ENCODE measurements around the gene ICA1. TPM values are rescaled to one million over a fixed set of nuclear protein-coding genes. Genes with fewer than 3 reads are reported as not detected.

ICA1 gene
- total RNA-seq, 1 experiment from 2014 or later, result not detected

DNA sequence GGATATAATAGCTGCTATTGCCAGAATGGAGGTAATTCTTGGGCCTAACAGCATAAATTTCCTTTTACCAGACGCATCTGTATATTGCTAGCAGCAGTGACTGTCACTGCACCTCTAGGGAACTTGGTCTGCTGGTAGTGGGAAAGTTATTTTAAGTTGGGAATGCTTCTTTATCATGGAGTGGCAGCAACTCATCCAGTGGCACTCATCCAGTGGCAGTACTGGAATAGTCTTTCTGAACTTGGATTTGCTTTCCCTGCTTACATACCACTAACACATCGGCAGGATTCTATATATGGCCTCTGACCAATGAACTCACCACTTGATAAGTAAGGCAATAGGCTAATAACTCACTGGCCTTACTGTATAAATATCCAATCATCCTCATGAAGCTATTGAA lies 22.0 kb upstream of the ICA1 start:
- Histone ChIP-seq H3K4me3 (no peak overlapping the region), H3K27ac (no peak overlapping the region), H3K4me1 (no peaks in the 10 kb centered on the region), H3K36me3 (no peaks in the 10 kb centered on the region), H3K9me3 (replicated peaks) (no peaks in the 10 kb centered on the region), H3K27me3 (no peaks in the 10 kb centered on the region)
- DNase-seq, result no peak

GRCh38 chr7:8282871-8283270 lies 20.9 kb upstream of the ICA1 start:
- Histone ChIP-seq H3K27me3 (no peaks in the 10 kb centered on the region), H3K9me3 (replicated peaks) (no peaks in the 10 kb centered on the region), H3K4me1 (no peaks in the 10 kb centered on the region), H3K4me3 (no peak overlapping the region), H3K27ac (no peak overlapping the region), H3K36me3 (no peaks in the 10 kb centered on the region)
- DNase-seq, result no peak

- no peak for DNase-seq
- H3K4me3 ChIP-seq, result no peak overlapping the region
- no peak overlapping the region for H3K27ac ChIP-seq
- H3K4me1 ChIP-seq, result no peaks in the 10 kb centered on the region
- H3K27me3 ChIP-seq, result no peaks in the 10 kb centered on the region
- H3K36me3 ChIP-seq, result no peaks in the 10 kb centered on the region
- H3K9me3 ChIP-seq (replicated peaks), result no peaks in the 10 kb centered on the region
These were observed 20.2 kb upstream of the ICA1 start for GRCh38 chr7:8282162-8282561.

GRCh38 chr7:8278183-8278582 lies 16.2 kb upstream of the ICA1 start:
- H3K4me3 ChIP-seq, result no peak overlapping the region
- H3K27me3 ChIP-seq, result no peaks in the 10 kb centered on the region
- H3K9me3 ChIP-seq (replicated peaks), result no peaks in the 10 kb centered on the region
- H3K4me1 ChIP-seq, result no peaks in the 10 kb centered on the region
- H3K27ac ChIP-seq, result no peak overlapping the region
- H3K36me3 ChIP-seq, result no peaks in the 10 kb centered on the region
- DNase-seq, result no peak

- Histone ChIP-seq H3K4me3 (no peak overlapping the region), H3K9me3 (replicated peaks) (no peaks in the 10 kb centered on the region), H3K4me1 (no peaks in the 10 kb centered on the region), H3K27ac (no peak overlapping the region), H3K27me3 (no peaks in the 10 kb centered on the region), H3K36me3 (no peaks in the 10 kb centered on the region)
- peak in 1 of 2 experiments; percentile 39 for DNase-seq
These were observed 15.5 kb upstream of the ICA1 start for GRCh38 chr7:8277394-8277982.

DNA sequence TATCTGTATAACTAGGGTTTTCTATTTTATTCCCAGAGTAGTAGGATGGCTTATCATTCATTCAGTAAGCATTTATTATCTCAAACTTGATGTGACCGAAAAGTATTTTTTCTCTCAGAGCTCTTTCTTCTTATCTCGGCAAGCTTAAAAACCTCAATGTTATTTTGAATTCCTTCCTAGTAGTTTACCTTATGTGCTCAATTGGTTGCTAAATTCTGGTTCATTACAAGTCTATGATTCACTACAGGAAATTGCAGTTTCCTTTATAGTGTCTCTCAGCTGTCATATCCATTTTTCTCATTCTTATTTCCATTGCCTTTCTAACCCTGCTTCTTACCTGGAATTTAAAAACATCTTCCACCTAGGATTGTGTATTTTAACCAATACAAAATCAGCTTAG lies 12.6 kb upstream of the ICA1 start:
- Histone ChIP-seq H3K36me3 (no peaks in the 10 kb centered on the region), H3K27me3 (peaks cover 4% of the 10 kb centered on the region; the same call in 1 of the 2 replicates)

DNA sequence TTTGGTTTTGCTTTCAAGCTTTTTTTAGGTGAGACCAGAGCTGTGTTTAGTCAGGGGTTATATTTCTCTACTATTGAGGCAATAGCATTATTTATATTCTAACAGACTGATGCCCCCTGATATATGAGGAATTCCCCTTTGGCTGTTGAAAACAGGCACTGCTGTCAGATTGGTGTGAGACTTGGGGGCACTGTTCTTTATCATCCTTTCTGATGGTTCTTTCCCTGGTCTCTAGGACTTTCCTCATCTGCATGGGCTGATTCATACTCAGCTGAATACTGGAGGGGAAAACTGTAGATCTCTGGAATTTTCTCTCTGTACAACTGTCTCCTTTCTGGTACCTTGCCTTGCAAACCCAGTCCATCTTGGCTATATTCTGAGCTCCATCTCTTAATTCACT lies 10.0 kb upstream of the ICA1 start:
- DNase-seq, result no peak
- no peak overlapping the region for H3K4me3 ChIP-seq
- no peaks in the 10 kb centered on the region for H3K9me3 ChIP-seq (replicated peaks)
- no peaks in the 10 kb centered on the region for H3K4me1 ChIP-seq
- H3K27me3 ChIP-seq, result peaks cover 4% of the 10 kb centered on the region; the same call in 1 of the 2 replicates
- no peak overlapping the region for H3K27ac ChIP-seq
- no peaks in the 10 kb centered on the region for H3K36me3 ChIP-seq

More for the DNA sequence above, 12.6 kb upstream of the ICA1 start:
- H3K27ac ChIP-seq, result no peak overlapping the region
- no peak overlapping the region for H3K4me3 ChIP-seq
- no peaks in the 10 kb centered on the region for H3K9me3 ChIP-seq (replicated peaks)
- H3K4me1 ChIP-seq, result no peaks in the 10 kb centered on the region
- DNase-seq, result no peak

GRCh38 chr7:8263048-8263447 lies 1.1 kb upstream of the ICA1 start:
- no peaks in the 10 kb centered on the region for H3K9me3 ChIP-seq (replicated peaks)
- 0 out of 2 replicates have a peak, but pooled peaks cover 3% of the 10 kb centered on the region for H3K36me3 ChIP-seq
- no peak overlapping the region for H3K4me3 ChIP-seq
- DNase-seq, result no peak
- no peaks in the 10 kb centered on the region for H3K27me3 ChIP-seq
- no peak overlapping the region for H3K27ac ChIP-seq
- no peaks in the 10 kb centered on the region for H3K4me1 ChIP-seq

- Histone ChIP-seq H3K4me3 (no peak overlapping the region), H3K27ac (no peak overlapping the region)
These were observed 884 bp downstream of the ICA1 start for GRCh38 chr7:8260871-8261694.

DNA sequence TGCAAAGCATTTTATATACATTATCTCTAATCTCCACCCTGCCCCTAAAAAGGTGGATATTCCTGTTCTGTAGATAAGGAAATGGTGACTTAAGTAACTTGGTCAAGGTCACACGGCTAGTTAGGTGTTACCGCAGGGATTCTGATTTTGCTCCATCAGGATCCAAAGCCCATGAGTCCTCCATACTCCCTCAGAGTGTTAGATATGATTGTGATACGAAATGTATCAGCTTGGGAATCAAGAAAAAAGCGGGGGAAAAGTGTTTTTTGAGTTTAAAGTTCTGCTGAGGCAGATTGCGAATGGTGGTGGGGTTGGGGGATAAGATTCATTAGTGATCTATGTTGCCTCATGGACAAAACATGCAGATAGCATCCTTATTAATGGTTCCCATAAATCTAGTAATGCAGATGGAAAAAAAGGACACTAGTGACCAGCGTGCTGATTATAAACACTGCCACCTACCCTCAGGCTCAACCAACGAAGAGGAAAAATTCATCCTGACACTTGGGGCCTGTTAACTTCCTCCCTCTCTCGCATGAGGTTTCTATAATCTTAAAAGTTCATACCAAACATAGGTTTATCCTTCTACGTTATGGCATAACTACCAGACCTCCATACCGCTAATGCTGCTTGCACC lies 2.3 kb downstream of the ICA1 start:
- Histone ChIP-seq H3K4me1 (no peaks in the 10 kb centered on the region), H3K9me3 (replicated peaks) (no peaks in the 10 kb centered on the region), H3K36me3 (0 out of 2 replicates have a peak, but pooled peaks cover 3% of the 10 kb centered on the region), H3K27me3 (no peaks in the 10 kb centered on the region), H3K27ac (no peak overlapping the region), H3K4me3 (no peak overlapping the region)
- DNase-seq, result no peak

More at GRCh38 chr7:8260871-8261694, 884 bp downstream of the ICA1 start:
- H3K9me3 ChIP-seq (replicated peaks), result no peaks in the 10 kb centered on the region
- no peak for DNase-seq
- 0 out of 2 replicates have a peak, but pooled peaks cover 3% of the 10 kb centered on the region for H3K36me3 ChIP-seq
- H3K4me1 ChIP-seq, result no peaks in the 10 kb centered on the region
- H3K27me3 ChIP-seq, result no peaks in the 10 kb centered on the region

- H3K4me1 ChIP-seq, result no peaks in the 10 kb centered on the region
- no peaks in the 10 kb centered on the region for H3K9me3 ChIP-seq (replicated peaks)
- DNase-seq, result no peak
- no peak overlapping the region for H3K4me3 ChIP-seq
- no peaks in the 10 kb centered on the region for H3K27me3 ChIP-seq
- no peak overlapping the region for H3K27ac ChIP-seq
- 0 out of 2 replicates have a peak, but pooled peaks cover 3% of the 10 kb centered on the region for H3K36me3 ChIP-seq
These were observed 3.2 kb downstream of the ICA1 start for GRCh38 chr7:8258734-8259133.

- Histone ChIP-seq H3K27ac (no peak overlapping the region), H3K4me1 (no peaks in the 10 kb centered on the region), H3K27me3 (no peaks in the 10 kb centered on the region), H3K9me3 (replicated peaks) (no peaks in the 10 kb centered on the region), H3K36me3 (0 out of 2 replicates have a peak, but pooled peaks cover 3% of the 10 kb centered on the region), H3K4me3 (no peak overlapping the region)
- DNase-seq, result no peak
These were observed 3.8 kb downstream of the ICA1 start for GRCh38 chr7:8258166-8258565.

DNA sequence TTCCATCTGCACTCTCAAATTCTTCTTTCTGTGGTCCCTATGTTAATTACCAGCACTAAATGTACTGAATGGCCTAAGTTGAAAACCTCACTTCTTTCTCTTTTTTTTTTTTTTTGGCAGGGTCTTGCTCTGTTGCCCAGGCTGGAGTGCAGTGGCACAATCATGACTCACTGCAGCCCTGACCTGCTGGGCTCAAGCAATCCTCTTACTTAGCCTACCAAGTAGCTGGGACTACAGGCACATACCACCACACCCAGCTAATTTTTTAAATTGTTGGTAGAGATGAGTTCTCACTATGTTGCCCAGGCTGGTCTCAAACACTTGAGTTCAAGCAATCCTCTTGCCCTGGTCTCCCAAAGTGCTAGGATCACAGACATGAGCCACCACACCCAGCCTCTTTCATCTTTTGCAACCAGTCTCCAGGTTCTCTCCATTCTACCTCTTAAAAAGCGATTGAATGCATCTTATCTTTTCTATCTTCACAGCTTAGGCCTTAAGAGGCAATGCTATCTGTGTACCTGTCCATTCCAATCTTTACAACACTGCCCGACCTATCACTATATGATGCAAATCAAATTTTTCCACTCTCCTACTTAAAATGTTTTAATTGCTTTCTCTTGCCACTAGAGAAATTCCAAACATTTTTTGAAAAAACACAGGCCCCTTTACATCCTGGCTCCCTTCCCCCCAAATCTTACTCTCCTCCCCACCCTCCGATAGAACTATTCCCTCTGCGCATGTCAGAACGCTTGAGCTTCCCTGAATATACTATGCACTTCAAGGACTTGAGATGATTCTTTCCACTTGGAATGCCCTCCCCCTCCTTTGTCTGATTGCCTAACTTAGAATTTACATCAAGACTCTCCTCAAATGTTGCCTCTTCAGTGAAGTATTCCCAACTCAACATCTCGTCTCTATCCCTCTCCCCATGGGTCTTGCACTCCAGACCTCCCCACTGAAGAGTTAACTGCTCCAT lies 6.0 kb downstream of the ICA1 start:
- no peak for DNase-seq
- no peaks in the 10 kb centered on the region for H3K4me1 ChIP-seq
- no peaks in the 10 kb centered on the region for H3K9me3 ChIP-seq (replicated peaks)
- H3K27ac ChIP-seq, result no peak overlapping the region
- no peaks in the 10 kb centered on the region for H3K27me3 ChIP-seq
- 0 out of 2 replicates have a peak, but pooled peaks cover 3% of the 10 kb centered on the region for H3K36me3 ChIP-seq
- no peak overlapping the region for H3K4me3 ChIP-seq

GRCh38 chr7:8254667-8255066 lies 7.3 kb downstream of the ICA1 start:
- H3K27me3 ChIP-seq, result no peaks in the 10 kb centered on the region
- no peaks in the 10 kb centered on the region for H3K4me1 ChIP-seq
- no peak overlapping the region for H3K27ac ChIP-seq
- H3K4me3 ChIP-seq, result no peak overlapping the region
- no peak for DNase-seq
- H3K9me3 ChIP-seq (replicated peaks), result no peaks in the 10 kb centered on the region
- H3K36me3 ChIP-seq, result 0 out of 2 replicates have a peak, but pooled peaks cover 3% of the 10 kb centered on the region

Data from SJCRH30 (cell line).